MM.1S (cell line): ENCODE measurements around the gene TXNDC8.

Experiments
- EZH2 ChIP-seq: fragments of 300-600 bp; sonication (generic); optimal IDR thresholded peaks from 2 replicates; pipeline ENCODE3; 2017; ENCODE audit warnings: low read depth, mild to moderate bottlenecking, antibody characterized with exemption, low read length, mixed read lengths
- EZH2phosphoT487 ChIP-seq: fragments of 300-600 bp; sonication (generic); IDR thresholded peaks from 2 replicates; pipeline ENCODE4 v1.6.1; 2018; ENCODE audit warnings: antibody characterized with exemption, low read length
- TF ChIP-seq, protein P1 (sequence below): fragments of 300-600 bp; sonication (generic); IDR thresholded peaks from 2 replicates; pipeline ENCODE4 v1.5.1; 2016; ENCODE audit warnings: antibody characterized with exemption, low read length, mixed read lengths

DNA sequence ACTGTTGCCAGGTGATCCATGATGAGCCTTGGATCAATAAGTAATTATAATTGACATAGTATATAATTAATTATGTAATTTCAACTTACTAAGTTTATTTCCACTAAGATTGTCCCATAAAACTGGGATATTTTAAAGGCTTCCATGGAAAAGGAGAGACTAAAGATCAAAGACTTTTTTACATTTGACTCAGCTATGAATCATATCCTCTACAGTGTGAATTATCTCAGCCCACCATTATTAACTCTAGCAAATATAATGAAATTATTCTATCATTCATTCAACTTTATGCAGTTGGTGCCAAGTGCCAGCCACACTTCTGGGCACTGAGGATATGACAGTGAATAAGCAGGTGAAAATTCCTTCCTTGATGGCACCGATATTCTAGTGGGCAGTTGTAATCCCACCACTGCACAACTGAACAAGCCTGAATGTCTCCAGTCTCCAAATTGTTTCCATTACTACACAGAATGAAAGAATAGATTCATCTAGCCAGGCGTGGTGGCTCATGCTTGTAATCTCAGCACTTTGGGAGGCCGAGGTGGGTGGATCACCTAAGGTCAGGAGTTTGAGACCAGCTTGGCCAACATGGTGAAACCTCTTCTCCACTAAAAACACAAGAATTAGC is 59.5 kb downstream of the TXNDC8 start:
- TF ChIP-seq, protein P1, sequence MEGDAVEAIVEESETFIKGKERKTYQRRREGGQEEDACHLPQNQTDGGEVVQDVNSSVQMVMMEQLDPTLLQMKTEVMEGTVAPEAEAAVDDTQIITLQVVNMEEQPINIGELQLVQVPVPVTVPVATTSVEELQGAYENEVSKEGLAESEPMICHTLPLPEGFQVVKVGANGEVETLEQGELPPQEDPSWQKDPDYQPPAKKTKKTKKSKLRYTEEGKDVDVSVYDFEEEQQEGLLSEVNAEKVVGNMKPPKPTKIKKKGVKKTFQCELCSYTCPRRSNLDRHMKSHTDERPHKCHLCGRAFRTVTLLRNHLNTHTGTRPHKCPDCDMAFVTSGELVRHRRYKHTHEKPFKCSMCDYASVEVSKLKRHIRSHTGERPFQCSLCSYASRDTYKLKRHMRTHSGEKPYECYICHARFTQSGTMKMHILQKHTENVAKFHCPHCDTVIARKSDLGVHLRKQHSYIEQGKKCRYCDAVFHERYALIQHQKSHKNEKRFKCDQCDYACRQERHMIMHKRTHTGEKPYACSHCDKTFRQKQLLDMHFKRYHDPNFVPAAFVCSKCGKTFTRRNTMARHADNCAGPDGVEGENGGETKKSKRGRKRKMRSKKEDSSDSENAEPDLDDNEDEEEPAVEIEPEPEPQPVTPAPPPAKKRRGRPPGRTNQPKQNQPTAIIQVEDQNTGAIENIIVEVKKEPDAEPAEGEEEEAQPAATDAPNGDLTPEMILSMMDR: no peak
- no peak for TF ChIP-seq EZH2
- TF ChIP-seq EZH2phosphoT487: no peak
